Dermis microvascular lymphatic vessel endothelial cell (primary cell): ENCODE measurements around the gene VPS54. TPM values are rescaled to one million over a fixed set of nuclear protein-coding genes. Genes with fewer than 3 reads are reported as not detected.

ENCODE experiments used
- DNase-seq, 2 donors: peaks; one replicate each; pipeline versions ENCODE4 v3.0.0 to v3.0.0-alpha.2; 2010; ENCODE audit warnings: low read depth in 2 of 2
- total RNA-seq: library from RNA; depleted of rRNA; stranded (reverse); fragments of >200 nt; gene quantifications from 2 replicates; pipeline ENCODE4 v1.2.1, GENCODE V29; 2014

VPS54 gene
- total RNA-seq = 15.5 and 17.4 TPM in 2 replicates

- peak in 1 of 2 donors; percentile 59 for DNase-seq
Observed at GRCh38 chr2:64019083-64019974, at the start of gene VPS54. Gene VPS54, minus strand, starts transcription at chr2:64019428. Its CDS starts 35,429 bp downstream, at chr2:63983999.

GRCh38 chr2:64067326-64067725 is 48.1 kb upstream of the VPS54 start:
- no peak for DNase-seq

- DNase-seq = no peak
Observed at GRCh38 chr2:64065516-64065915, 46.3 kb upstream of the VPS54 start.

- peak in 1 of 2 donors; percentile 87 for DNase-seq
Observed at GRCh38 chr2:64063924-64064331, 44.7 kb upstream of the VPS54 start.

- DNase-seq = peak in 1 of 2 donors; percentile 27
Observed at GRCh38 chr2:64063454-64063853, 44.2 kb upstream of the VPS54 start.

- peak in 1 of 2 donors; percentile 58 for DNase-seq
Observed at GRCh38 chr2:64062840-64063239, 43.6 kb upstream of the VPS54 start.

GRCh38 chr2:64059270-64059669 is 40.0 kb upstream of the VPS54 start:
- DNase-seq = no peak

GRCh38 chr2:64056021-64056420 is 36.8 kb upstream of the VPS54 start:
- no peak for DNase-seq

GRCh38 chr2:64054161-64054915 is 35.1 kb upstream of the VPS54 start:
- DNase-seq = peak; percentile 58 to 70

GRCh38 chr2:64052463-64053241 is 33.4 kb upstream of the VPS54 start:
- peak; percentile 74 to 94 for DNase-seq

- DNase-seq = peak; percentile 68 to 80
Observed at GRCh38 chr2:64049633-64050220, 30.5 kb upstream of the VPS54 start.

- no peak for DNase-seq
Observed at GRCh38 chr2:64045938-64046337, 26.7 kb upstream of the VPS54 start.

GRCh38 chr2:64040161-64040560 is 20.9 kb upstream of the VPS54 start:
- DNase-seq = no peak

GRCh38 chr2:64036034-64036705 is 16.9 kb upstream of the VPS54 start:
- peak in 1 of 2 donors; percentile 68 for DNase-seq

- DNase-seq = no peak
Observed at GRCh38 chr2:64035072-64035942, 16.1 kb upstream of the VPS54 start.

GRCh38 chr2:64029116-64029665 is 10.0 kb upstream of the VPS54 start:
- DNase-seq = no peak

GRCh38 chr2:64025741-64026140 is 6.5 kb upstream of the VPS54 start:
- DNase-seq = no peak

GRCh38 chr2:64024259-64024949 is 5.2 kb upstream of the VPS54 start:
- DNase-seq = no peak
